Uterus (tissue), 4 donors: Measurements from ENCODE around the gene MRFAP1. TPM values are rescaled to one million over a fixed set of nuclear protein-coding genes. Genes with fewer than 3 reads are reported as not detected.
A peak's percentile ranks its signal among the peaks of the same experiment; 100 is the strongest.

ENCODE experiments used
- DNase-seq, 2 donors: peaks; one replicate each; pipeline ENCODE4 v3.0.0-alpha.2; 2019 to 2020
- H3K27ac ChIP-seq, 2 donors: fragments of 200-600 bp; sonication (generic); 1 replicate in 1 of 2; 2 replicates in 1 of 2; pipeline ENCODE4 v1.5.1; 2016 to 2018
- H3K27me3 ChIP-seq, 2 donors: fragments of 200-600 bp; sonication (generic); one replicate each; pipeline ENCODE4 v1.5.1; 2018 to 2019; ENCODE audit warnings: control low read depth in 1 of 2
- H3K36me3 ChIP-seq, 2 donors: fragments of 200-600 bp; sonication (generic); one replicate each; pipeline ENCODE4 v1.5.1; 2019; ENCODE audit warnings: control low read depth in 1 of 2
- H3K4me1 ChIP-seq, 2 donors: fragments of 200-600 bp; sonication (generic); one replicate each; pipeline ENCODE4 v1.5.1; 2018 to 2019; ENCODE audit warnings: control low read depth in 1 of 2
- H3K4me3 ChIP-seq, 2 donors: fragments of 200-600 bp; sonication (generic); 1 replicate in 1 of 2; 2 replicates in 1 of 2; pipeline ENCODE4 v1.5.1; 2018 to 2019; ENCODE audit warnings: mild to moderate bottlenecking in 1 of 2
- H3K9me3 ChIP-seq, 2 donors: fragments of 200-600 bp; sonication (generic); one replicate each; pipeline ENCODE4 v1.5.1; 2019; ENCODE audit warnings: control low read depth in 1 of 2
- POLR2A ChIP-seq, 2 donors: fragments of 450-650 bp; IDR thresholded peaks; one replicate each; pipeline ENCODE4 v1.6.1; 2016; ENCODE audit warnings: antibody characterized with exemption in 2 of 2, mild to moderate bottlenecking in 1 of 2, moderate library complexity in 1 of 2
- intact Hi-C: fragments of 100-400 bp; cut with DNase I; formaldehyde crosslinking; loops from one replicate; pipeline ENCODE4 v1.15.1; 2023; ENCODE audit warnings: low total_unique reads
- total RNA-seq, 4 donors: library from RNA; depleted of rRNA in 3 of 4; stranded (reverse); fragments of >200 nt in 3 of 4; gene quantifications; one replicate each; pipeline versions ENCODE4 v1.1.0 to v1.2.4, GENCODE V29; 2014 to 2023
- TF ChIP-seq, protein P1 (sequence below), 4 experiments: fragments of 200-600 bp in 2 of 4; fragments of 450-650 bp in 2 of 4; sonication (generic) in 2 of 4; IDR thresholded peaks; one replicate each; pipeline ENCODE4 v1.5.1; 2016 to 2019; ENCODE audit warnings: antibody characterized with exemption in 4 of 4, mild to moderate bottlenecking in 2 of 4, moderate library complexity in 1 of 4
- donor health status: DM: yes; HTN: yes; CAD: no.

MRFAP1 gene
- total RNA-seq, 4 donors from 2014 or later = 29.2 to 263 (median 174) TPM

GRCh38 chr4:6674500-6675149 lies 34.1 kb downstream of the MRFAP1 start:
- Histone ChIP-seq H3K9me3 (no peaks in the 10 kb centered on the region), H3K4me3 (peak overlapping the region; percentile 46 to 89), H3K27ac (peak overlapping the region; percentile 85 to 88), H3K27me3 (no peaks in the 10 kb centered on the region), H3K36me3 (no peaks in the 10 kb centered on the region), H3K4me1 (peaks cover 13 to 18% of the 10 kb centered on the region in 2 donors)
- TF ChIP-seq, protein P1, sequence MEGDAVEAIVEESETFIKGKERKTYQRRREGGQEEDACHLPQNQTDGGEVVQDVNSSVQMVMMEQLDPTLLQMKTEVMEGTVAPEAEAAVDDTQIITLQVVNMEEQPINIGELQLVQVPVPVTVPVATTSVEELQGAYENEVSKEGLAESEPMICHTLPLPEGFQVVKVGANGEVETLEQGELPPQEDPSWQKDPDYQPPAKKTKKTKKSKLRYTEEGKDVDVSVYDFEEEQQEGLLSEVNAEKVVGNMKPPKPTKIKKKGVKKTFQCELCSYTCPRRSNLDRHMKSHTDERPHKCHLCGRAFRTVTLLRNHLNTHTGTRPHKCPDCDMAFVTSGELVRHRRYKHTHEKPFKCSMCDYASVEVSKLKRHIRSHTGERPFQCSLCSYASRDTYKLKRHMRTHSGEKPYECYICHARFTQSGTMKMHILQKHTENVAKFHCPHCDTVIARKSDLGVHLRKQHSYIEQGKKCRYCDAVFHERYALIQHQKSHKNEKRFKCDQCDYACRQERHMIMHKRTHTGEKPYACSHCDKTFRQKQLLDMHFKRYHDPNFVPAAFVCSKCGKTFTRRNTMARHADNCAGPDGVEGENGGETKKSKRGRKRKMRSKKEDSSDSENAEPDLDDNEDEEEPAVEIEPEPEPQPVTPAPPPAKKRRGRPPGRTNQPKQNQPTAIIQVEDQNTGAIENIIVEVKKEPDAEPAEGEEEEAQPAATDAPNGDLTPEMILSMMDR (IDR thresholded peaks at IDR 0.05) = peak in 1 of 4 experiments; percentile 21
- no peak for TF ChIP-seq POLR2A (IDR thresholded peaks at IDR 0.05)
- no peak for DNase-seq
- intact Hi-C loops = no loop called here

GRCh38 chr4:6676722-6677558 lies 36.5 kb downstream of the MRFAP1 start:
- no peaks in the 10 kb centered on the region for H3K9me3 ChIP-seq
- no peaks in the 10 kb centered on the region for H3K27me3 ChIP-seq
- intact Hi-C loops = no loop called here
- H3K4me3 ChIP-seq = no peak overlapping the region
- TF ChIP-seq POLR2A (IDR thresholded peaks at IDR 0.05) = no peak
- TF ChIP-seq, protein P1 (IDR thresholded peaks at IDR 0.05) = no peak
- H3K36me3 ChIP-seq = no peaks in the 10 kb centered on the region
- no peak overlapping the region for H3K27ac ChIP-seq
- no peak for DNase-seq
- H3K4me1 ChIP-seq = peaks cover 13 to 18% of the 10 kb centered on the region in 2 donors

DNA sequence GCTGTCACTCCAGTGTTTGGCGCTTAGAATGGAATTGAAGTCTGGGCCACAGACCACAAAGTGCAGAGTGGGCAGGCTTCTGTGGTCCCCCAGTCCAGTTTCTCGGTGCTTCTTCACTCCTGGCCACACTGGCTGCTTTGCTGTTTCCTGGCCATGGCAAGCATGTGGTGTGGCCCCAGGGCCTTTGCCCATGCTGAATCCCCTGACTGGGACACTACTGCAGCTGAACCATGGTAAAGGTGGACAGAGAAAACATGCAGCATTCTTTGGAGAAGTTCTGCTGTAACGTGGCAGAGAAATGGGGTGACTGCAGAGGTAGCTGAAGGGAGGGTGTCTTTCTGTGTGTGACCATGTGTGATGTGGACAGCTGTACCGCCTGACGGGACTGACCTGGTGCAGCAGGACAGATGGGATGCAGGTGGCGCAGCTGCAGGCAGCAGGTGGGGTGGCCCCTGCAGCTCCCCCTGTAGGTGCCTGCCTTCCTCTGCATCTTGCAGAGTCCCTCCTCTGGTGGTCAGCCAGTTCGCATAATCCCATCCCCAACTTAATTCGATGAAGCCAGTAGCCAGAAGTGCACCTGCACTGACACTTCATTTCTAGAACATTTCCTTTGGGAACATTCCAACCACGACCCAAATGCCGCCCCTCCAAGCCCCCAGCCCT lies 40.0 kb downstream of the MRFAP1 start:
- no peak for DNase-seq
- Histone ChIP-seq H3K27ac (no peak overlapping the region), H3K9me3 (no peaks in the 10 kb centered on the region), H3K27me3 (no peaks in the 10 kb centered on the region), H3K4me3 (no peak overlapping the region), H3K36me3 (no peaks in the 10 kb centered on the region), H3K4me1 (peaks cover 7 to 15% of the 10 kb centered on the region in 2 donors)
- intact Hi-C loops = no loop called here
- TF ChIP-seq, protein P1 (IDR thresholded peaks at IDR 0.05) = no peak
- TF ChIP-seq POLR2A (IDR thresholded peaks at IDR 0.05) = no peak

DNA sequence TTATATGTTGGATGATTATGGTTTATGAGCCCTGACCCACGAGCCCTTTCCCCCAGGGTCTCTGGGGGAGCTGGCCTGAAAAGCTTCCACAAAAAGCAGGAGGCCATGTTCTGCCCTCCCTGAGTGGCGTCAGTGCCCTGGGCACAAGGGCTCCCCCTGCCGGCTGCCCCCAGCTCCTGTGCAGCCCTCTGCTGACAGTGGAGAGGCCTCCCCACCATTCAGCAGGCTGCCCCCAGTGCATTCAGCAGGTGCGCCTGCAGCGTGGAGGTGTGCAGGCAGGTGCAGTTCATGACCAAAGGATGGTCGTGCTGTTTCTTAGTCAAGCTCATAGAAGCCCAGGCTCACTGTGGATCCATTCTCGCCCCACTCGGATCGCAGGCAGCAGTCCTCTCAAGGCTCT lies 40.7 kb downstream of the MRFAP1 start:
- no peak for DNase-seq
- no peak overlapping the region for H3K27ac ChIP-seq
- intact Hi-C loops = no loop called here
- TF ChIP-seq, protein P1 (IDR thresholded peaks at IDR 0.05) = no peak
- H3K36me3 ChIP-seq = no peaks in the 10 kb centered on the region
- H3K4me3 ChIP-seq = no peak overlapping the region
- no peaks in the 10 kb centered on the region for H3K27me3 ChIP-seq
- H3K9me3 ChIP-seq = no peaks in the 10 kb centered on the region
- peaks cover 5 to 8% of the 10 kb centered on the region in 2 donors for H3K4me1 ChIP-seq
